GM18909 (cell line): ENCODE measurements around the gene H6PD.

Experiments
- ATAC-seq: cut with Tn5 transposase; IDR thresholded peaks from one replicate; pipeline ENCODE4 v1.9.1; 2021; ENCODE audit warnings: mild to moderate bottlenecking; ENCODE audit not compliant: unreplicated experiment, poor library complexity

H6PD gene

GRCh38 chr1:9312168-9312720 lies 77.7 kb downstream of the H6PD start:
- ATAC-seq = no peak

- ATAC-seq = no peak
These were observed 79.0 kb downstream of the H6PD start for GRCh38 chr1:9313576-9313975.

DNA sequence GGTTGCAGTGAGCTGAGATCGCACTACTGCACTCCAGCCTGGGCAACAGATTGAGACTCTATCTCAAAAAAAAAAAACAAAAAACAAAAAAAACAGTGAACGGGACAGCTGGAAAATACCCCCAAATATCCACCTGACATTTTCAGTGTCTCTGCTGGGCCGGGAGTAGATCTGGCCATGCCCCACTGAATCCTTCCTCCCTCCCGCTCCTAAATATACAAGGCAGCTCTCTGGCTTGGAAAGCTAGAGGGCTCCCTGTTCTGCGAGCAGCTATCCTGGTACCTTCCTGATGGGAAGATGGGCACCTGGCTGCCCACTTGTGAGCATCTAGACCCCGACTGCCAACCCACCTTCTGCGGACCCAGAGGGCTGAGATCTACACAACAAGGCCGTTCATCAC lies 79.5 kb downstream of the H6PD start:
- ATAC-seq = no peak

GRCh38 chr1:9314711-9315379 lies 80.3 kb downstream of the H6PD start:
- ATAC-seq = no peak

GRCh38 chr1:9315411-9316079 lies 81.0 kb downstream of the H6PD start:
- ATAC-seq = no peak

GRCh38 chr1:9316080-9316444 lies 81.5 kb downstream of the H6PD start:
- no peak for ATAC-seq

GRCh38 chr1:9316512-9316911 lies 81.9 kb downstream of the H6PD start:
- no peak for ATAC-seq

- ATAC-seq = no peak
These were observed 82.5 kb downstream of the H6PD start for GRCh38 chr1:9317072-9317471.

DNA sequence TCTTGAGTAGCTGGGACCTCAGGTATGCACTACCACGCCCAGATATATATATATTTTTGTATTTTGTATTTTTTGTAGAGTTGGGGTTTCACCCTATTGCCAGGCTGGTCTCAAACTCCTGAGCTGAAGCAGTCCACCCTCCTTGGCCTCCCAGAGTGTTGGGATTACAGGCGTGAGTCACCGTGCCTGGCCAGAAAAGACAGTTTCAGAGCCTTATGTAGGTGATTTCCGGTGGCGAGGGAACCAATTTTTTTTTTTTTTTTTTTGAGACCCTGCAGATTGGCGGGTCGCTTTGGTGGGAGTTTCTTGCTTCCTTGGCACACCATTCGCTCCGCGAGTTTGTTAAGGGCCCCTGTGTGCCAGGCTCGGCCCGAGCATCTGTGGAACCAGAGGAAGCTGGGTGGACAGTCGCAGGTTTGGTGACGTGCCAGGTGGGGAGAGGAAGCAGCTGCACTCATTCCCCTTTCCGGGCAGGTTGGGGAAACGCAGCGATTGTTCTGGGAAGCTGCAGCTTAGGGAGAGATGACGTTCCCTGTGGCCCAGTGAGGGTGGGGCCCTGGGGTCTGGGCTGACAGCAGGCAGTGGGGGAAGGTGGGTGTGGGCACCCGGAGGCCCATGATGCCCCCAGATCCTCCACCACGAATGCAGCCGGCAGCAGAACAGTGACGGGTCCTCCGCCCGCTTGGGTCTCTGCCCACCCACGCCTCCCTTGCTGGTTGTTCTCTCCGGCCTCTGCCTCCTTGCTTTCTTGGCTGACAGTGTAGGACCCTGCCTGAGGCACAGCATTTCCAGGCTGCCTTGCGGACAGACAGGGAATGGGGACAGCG lies 83.2 kb downstream of the H6PD start:
- no peak for ATAC-seq

DNA sequence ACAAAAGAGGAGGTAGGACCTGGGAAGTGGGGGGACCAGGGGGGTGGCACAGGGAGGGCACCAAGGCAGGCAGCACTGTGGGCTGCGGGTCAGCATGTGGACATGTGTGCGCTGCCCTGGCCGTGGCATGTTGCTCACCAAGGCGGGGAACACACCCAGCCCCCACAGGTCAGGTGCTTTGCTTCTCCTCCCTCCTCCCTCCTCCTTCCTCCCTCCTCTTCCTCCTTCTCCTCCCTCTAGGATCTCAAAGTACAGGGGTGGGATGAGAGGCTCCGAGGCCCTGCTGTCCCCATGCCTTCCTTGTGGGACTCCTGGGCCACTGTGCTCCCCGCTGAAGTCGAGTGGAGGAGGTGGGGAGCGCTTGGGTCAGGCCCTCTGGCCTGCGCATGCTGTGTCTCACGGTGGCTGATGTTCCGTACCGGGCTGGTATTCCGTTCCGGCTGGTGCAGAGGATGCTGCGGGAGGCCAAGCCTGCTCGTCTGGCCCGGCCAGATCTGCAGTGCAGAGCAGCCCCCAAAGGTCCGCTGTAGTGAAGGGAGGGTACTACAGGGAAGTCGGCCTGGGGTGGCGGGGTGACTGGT lies 84.7 kb downstream of the H6PD start:
- ATAC-seq = no peak

- no peak for ATAC-seq
These were observed 85.4 kb downstream of the H6PD start for GRCh38 chr1:9319789-9320519.
